ENCODE measurements around the gene CYB561D2.
A peak's percentile ranks its signal among the peaks of the same experiment; 100 is the strongest.

The CYB561D2 gene

DNA sequence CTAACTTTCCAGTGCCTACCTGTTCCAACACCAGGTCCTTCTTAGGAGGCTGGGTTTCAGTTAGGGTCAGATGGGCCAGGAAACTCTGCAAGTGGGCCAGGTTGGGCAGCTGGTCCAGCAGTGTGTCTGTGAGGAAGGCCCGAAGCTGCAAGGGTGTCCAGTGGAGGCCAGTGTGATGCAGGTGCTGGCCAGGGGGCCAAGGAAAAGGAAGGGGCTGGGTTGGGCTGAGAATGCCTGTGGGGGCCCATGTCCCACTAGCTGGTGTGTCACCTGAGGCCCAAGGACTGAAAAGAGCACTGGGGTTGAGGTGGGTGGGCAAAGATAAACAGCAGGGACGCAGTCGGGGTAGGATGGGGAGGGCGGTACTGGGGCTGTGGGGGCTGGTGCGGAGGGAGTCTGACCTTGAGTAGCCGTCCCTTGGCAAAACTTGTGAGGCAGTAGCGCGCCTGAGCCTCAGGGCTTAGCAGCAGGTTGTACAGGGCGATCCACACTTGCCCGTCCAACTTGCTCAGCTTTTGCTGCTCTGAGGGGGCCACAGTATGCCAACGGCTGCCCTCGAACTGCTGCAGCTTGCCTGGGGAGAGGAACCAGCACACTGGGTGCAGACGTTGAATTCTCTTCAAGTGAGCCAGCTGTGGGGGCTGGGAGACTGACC lies 8.5 kb upstream of the CYB561D2 start:
- no peak for DNase-seq (ENCODE audit: low read depth)

- DNase-seq (ENCODE audit: low read depth) = no peak
Measured at GRCh38 chr3:50342813-50343633, 7.6 kb upstream of the CYB561D2 start.

DNA sequence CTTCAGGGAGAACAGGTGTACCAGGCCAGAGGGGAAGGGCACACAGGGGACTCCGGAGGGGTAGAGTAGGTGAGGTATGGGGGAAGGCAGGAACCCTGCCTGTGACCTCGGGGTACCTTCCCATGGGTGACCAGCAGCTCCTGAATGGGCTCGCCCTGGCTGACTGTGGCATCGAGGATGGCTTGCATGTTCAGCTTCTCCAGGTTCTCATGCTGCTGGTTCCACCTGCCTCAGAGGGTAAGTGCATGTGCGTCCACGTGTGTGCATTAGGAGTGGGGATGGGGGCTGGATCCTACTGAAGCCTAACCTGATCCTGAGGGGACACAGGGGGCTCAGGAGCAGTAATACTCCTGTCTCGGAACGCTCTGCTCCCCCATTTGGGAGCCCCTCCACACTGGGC lies 5.7 kb upstream of the CYB561D2 start:
- no peak for DNase-seq (ENCODE audit: low read depth)

GRCh38 chr3:50345586-50346234 lies 5.0 kb upstream of the CYB561D2 start, which contains the start of gene ZMYND10:
Gene ZMYND10 (minus strand): TSS chr3:50345732. CDS start chr3:50345579, 153 bp downstream.
- no peak for DNase-seq (ENCODE audit: low read depth)

GRCh38 chr3:50347187-50347813 lies 3.4 kb upstream of the CYB561D2 start:
- DNase-seq (ENCODE audit: low read depth) = no peak

DNA sequence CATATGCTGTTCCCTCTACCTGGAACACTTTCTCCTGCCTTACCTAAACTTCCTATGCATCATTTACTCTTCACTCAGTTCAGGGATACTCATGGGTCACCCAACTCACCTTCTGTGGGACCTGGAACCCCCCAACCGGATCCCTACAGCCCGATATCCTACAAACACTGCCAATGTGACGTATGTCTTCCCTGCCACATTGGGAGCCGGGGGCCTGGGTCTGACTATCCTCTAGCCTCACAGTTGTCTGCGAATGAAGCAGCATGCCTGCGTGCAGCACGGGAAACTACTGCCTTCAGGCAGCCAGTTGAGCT lies 492 bp upstream of the CYB561D2 start:
- no peak for DNase-seq (ENCODE audit: low read depth)

GRCh38 chr3:50351323-50351697 lies 648 bp downstream of the CYB561D2 start:
- no peak for DNase-seq (ENCODE audit: low read depth)

DNA sequence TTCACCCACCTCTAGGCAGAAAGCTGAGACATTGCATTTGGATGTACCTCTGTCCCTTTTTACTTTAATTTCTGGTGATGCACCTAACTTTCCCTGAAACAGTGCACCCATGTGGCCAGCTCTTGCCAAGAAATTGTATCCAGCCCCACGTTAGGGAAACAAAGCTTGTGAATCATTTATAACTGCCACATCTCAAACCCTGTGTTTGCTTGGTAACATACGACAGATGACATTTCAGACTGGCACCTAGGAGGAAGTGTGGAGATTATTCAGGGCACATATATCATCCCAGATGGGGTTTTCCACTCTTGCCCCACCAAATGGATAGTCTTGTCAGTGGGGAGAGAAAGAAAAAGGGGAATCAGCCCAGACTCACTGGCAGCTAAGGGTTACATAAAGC lies 2.1 kb downstream of the CYB561D2 start:
- DNase-seq (ENCODE audit: low read depth) = no peak

GRCh38 chr3:50353245-50354004 lies 2.8 kb downstream of the CYB561D2 start:
- no peak for DNase-seq (ENCODE audit: low read depth)

DNA sequence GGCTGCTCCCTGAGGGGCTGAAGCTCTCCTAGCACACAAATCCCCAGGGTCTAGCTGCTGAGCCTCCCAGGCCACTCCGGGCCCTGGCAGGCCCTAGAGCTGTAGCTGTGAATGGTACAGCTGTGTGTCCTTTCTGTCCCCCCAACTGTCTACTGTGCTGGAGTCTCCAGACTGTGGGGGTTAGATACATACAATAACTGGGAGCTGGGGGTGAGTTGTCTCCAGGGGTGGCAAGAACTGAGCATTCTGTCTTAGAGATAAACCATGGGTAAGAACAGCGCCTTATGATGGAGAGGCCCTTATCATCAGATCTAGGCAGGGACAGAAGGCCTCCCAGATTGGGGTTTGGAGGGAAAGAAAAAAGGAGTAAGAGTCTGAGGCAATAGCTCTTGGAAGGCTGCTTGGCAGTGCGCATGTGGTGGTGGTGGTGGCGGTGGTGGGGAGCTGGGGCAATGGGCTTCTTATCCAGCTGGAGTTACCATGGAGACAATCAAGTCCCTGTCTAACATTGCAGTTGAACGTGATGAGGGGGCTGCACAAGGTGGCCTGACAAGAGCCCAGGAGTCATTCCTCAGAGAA lies 3.6 kb downstream of the CYB561D2 start:
- no peak for DNase-seq (ENCODE audit: low read depth)

GRCh38 chr3:50354850-50355249 lies 4.2 kb downstream of the CYB561D2 start:
- DNase-seq (ENCODE audit: low read depth) = no peak

GRCh38 chr3:50355829-50356552 lies 5.3 kb downstream of the CYB561D2 start:
- DNase-seq (ENCODE audit: low read depth) = no peak

GRCh38 chr3:50356553-50356952 lies 5.9 kb downstream of the CYB561D2 start:
- DNase-seq (ENCODE audit: low read depth) = no peak

- DNase-seq (ENCODE audit: low read depth) = no peak
Measured at GRCh38 chr3:50357481-50357880, 6.8 kb downstream of the CYB561D2 start.

GRCh38 chr3:50358355-50358910 lies 7.8 kb downstream of the CYB561D2 start:
- no peak for DNase-seq (ENCODE audit: low read depth)

- DNase-seq (ENCODE audit: low read depth) = peak; percentile 95
Measured at GRCh38 chr3:50358911-50359759, 8.5 kb downstream of the CYB561D2 start, which contains the start of gene TMEM115. Gene TMEM115 (minus strand): TSS chr3:50359521. CDS start chr3:50359063, 458 bp downstream.

DNA sequence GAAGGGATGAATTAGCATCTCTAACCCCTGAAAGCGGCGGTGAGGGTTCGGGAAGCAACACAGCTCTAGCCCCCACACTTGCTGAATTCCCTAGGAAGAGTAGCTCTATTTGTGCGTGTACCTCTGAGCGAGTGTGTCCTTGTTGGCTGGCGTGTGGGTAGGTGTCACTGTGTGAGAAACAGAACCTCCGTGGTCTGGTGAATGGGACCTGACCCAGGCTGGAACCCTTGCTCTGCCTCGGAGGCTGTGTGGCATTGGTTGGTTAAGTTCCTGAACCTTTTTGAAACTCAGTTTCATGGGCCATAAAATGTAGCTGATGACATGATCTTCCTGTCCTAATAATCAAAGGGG lies 9.1 kb downstream of the CYB561D2 start:
- no peak for DNase-seq (ENCODE audit: low read depth)

GRCh38 chr3:50364573-50365079 lies 14.0 kb downstream of the CYB561D2 start:
- no peak for DNase-seq (ENCODE audit: low read depth)

DNA sequence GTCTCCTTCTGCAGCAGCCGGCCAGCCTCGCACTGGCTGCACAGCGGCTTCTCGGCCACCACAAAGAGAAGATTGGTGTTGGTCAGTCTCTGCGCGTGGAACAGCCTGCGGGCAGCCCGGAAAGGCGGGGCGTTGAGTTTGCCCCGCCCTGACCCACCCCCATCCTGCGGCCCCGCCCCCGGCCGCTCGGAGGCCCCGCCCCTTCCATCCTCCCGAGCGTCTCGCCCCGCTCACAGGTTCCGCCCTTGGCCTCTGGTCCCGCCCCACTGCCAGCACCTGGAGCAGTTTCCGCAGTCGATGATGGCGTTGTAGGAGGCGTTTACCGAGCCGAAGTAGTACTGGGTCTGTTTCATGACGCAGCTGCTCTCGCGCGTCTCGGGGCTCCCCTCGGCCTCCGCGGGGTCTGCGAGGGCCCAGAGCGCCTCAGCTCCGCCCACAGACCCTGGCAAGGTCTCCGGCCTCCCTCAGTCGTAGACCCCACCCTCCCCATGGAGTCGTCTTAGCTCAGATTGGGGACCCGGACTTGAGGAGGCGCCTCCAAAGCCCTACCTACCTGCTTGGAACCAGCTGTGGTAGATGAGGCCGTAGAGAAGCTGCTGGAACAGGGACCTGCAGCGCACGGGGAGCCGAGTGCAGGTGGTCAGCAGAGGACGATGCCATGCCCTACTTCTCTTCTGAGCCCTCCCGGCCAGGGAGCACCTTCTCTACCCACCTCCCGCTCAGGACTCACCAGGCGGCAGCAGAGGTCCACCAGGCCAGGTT lies 14.6 kb downstream of the CYB561D2 start:
- no peak for DNase-seq (ENCODE audit: low read depth)
